SK-N-SH treated with all-trans-retinoic acid at 6 μM for 48 hours (cell line): ENCODE data around the gene BRD7.

Experiments
- ATAC-seq: fragments of 200-7000 bp; cut with Tn5 transposase; 3 replicates; pipeline ENCODE4 v1.9.1; 2020; ENCODE audit warnings: mild to moderate bottlenecking, moderate library complexity
- ARNTL ChIP-seq: fragments of 450-650 bp; formaldehyde crosslinking; IDR thresholded peaks from 2 replicates; pipeline ENCODE4 v1.5.0; 2020; ENCODE audit warnings: low read depth, mild to moderate bottlenecking, moderate library complexity, borderline replicate concordance
- BACH2 ChIP-seq: fragments of 250-450 bp; sonication (Bioruptor Pico); IDR thresholded peaks from 2 replicates; pipeline ENCODE4 v1.9.0; 2021; ENCODE audit warnings: mild to moderate bottlenecking, borderline replicate concordance
- CREB5 ChIP-seq: fragments of 250-450 bp; sonication (Bioruptor Pico); IDR thresholded peaks from 2 replicates; pipeline ENCODE4 v1.5.1; 2020; ENCODE audit warnings: low read depth, mild to moderate bottlenecking, moderate library complexity
- CSDC2 ChIP-seq: fragments of 250-450 bp; sonication (Bioruptor Pico); IDR thresholded peaks from 2 replicates; pipeline ENCODE4 v1.5.0; 2020; ENCODE audit warnings: mild to moderate bottlenecking, moderate library complexity
- CSRNP3 ChIP-seq: fragments of 250-450 bp; sonication (Bioruptor Pico); IDR thresholded peaks from 2 replicates; pipeline ENCODE4 v1.5.1; 2021; ENCODE audit warnings: mild to moderate bottlenecking, moderate library complexity
- ESRRG ChIP-seq: fragments of 250-450 bp; sonication (Bioruptor Pico); IDR thresholded peaks from 2 replicates; pipeline ENCODE4 v1.6.1; 2021; ENCODE audit warnings: mild to moderate bottlenecking
- ISL1 ChIP-seq: fragments of 250-450 bp; sonication (Bioruptor Pico); IDR thresholded peaks from 2 replicates; pipeline ENCODE4 v2.1.2; 2022; ENCODE audit warnings: mild to moderate bottlenecking, moderate library complexity
- OSR1 ChIP-seq: fragments of 250-450 bp; sonication (Bioruptor Pico); IDR thresholded peaks from 2 replicates; pipeline ENCODE4 v1.8.0; 2022; ENCODE audit warnings: moderate library complexity, mild to moderate bottlenecking, inconsistent platforms
- PATZ1 ChIP-seq: fragments of 250-450 bp; sonication (Bioruptor Pico); IDR thresholded peaks from 2 replicates; pipeline ENCODE4 v1.8.0; 2020; ENCODE audit warnings: mild to moderate bottlenecking, moderate library complexity, borderline replicate concordance
- PPARA ChIP-seq: fragments of 250-450 bp; sonication (Bioruptor Pico); IDR thresholded peaks from 2 replicates; pipeline ENCODE4 v1.5.0; 2020; ENCODE audit warnings: mild to moderate bottlenecking, borderline replicate concordance
- RARB ChIP-seq: fragments of 250-450 bp; sonication (Bioruptor Pico); IDR thresholded peaks from 2 replicates; pipeline ENCODE4 v1.8.0; 2021; ENCODE audit warnings: mild to moderate bottlenecking, moderate library complexity
- SNAI2 ChIP-seq: fragments of 250-450 bp; sonication (Bioruptor Pico); IDR thresholded peaks from 2 replicates; pipeline ENCODE4 v1.5.0; 2020; ENCODE audit warnings: mild to moderate bottlenecking, moderate library complexity
- TCF4 ChIP-seq: fragments of 250-450 bp; sonication (Bioruptor Pico); IDR thresholded peaks from 2 replicates; pipeline ENCODE4 v1.8.0; 2021; ENCODE audit warnings: mild to moderate bottlenecking, moderate library complexity, borderline replicate concordance
- TOX ChIP-seq: fragments of 250-450 bp; sonication (Bioruptor Pico); IDR thresholded peaks from 2 replicates; pipeline ENCODE4 v1.8.0; 2021; ENCODE audit warnings: mild to moderate bottlenecking, moderate library complexity, borderline replicate concordance
- ZC3H10 ChIP-seq: fragments of 250-450 bp; sonication (Bioruptor Pico); IDR thresholded peaks from 2 replicates; pipeline ENCODE4 v1.5.1; 2021; ENCODE audit warnings: mild to moderate bottlenecking, moderate library complexity
- ZFP3 ChIP-seq: fragments of 250-450 bp; sonication (Bioruptor Pico); IDR thresholded peaks from 2 replicates; pipeline ENCODE4 v1.5.0; 2020; ENCODE audit warnings: mild to moderate bottlenecking, moderate library complexity
- ZFP30 ChIP-seq: fragments of 450-650 bp; formaldehyde crosslinking; IDR thresholded peaks from 2 replicates; pipeline ENCODE4 v1.5.0; 2022; ENCODE audit warnings: mild to moderate bottlenecking, moderate library complexity
- ZNF565 ChIP-seq: fragments of 450-650 bp; formaldehyde crosslinking; conservative IDR thresholded peaks from 2 replicates; pipeline ENCODE4 v1.5.0; 2020; ENCODE audit warnings: low read depth, mild to moderate bottlenecking, moderate library complexity
- ZNF70 ChIP-seq: fragments of 450-650 bp; formaldehyde crosslinking; IDR thresholded peaks from 2 replicates; pipeline ENCODE4 v1.5.0; 2020; ENCODE audit warnings: mild to moderate bottlenecking, moderate library complexity
- TF ChIP-seq, protein P1 (sequence below): fragments of 250-450 bp; sonication (Bioruptor Pico); IDR thresholded peaks from 2 replicates; pipeline ENCODE4 v1.8.0; 2021; ENCODE audit warnings: low read depth, mild to moderate bottlenecking, moderate library complexity, borderline replicate concordance

BRD7 gene

DNA sequence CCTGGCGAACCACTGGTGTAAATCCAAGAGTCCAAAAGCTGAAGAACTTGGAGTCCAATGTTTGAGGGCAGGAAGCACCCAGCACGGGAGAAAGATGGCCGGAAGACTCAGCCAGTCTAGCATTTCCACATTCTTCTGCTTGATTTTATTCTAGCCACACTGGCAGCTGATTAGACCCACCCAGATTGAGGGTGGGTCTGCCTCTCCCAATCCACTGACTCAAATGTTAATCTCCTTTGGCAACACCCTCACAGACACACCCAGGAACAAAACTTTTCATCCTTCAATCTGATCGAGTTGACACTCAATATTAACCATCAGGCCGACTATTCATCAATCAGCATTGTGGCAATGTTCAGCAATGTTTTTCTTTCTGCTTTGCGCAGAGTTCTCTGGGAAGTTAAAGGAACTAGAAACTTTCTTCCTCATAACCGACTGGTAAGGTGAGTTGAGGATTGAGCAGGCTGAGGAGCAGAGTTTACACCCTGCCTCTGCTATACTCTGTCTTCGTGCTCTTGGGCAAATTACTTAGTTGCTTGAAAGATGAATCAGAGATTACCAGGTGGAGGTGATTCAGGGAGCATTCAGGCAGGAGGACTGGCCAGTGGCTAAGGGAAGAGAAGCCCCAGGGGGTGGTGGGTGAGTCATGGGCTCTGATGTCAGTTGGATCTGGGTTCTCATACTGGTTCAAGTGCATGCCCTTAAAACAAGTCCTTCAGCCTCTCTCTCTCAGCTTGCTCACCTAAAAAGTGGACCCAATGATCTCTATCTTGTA lies 28.2 kb upstream of the BRD7 start:
- ATAC-seq = no peak
- TF ChIP-seq ZC3H10 (no peak), CREB5 (no peak), PPARA (CRISPR knock-in tag) (no peak), PATZ1 (CRISPR knock-in tag) (no peak), CSRNP3 (CRISPR knock-in tag) (no peak), ARNTL (CRISPR knock-in tag) (no peak), BACH2 (CRISPR knock-in tag) (no peak), OSR1 (CRISPR knock-in tag) (no peak), ISL1 (CRISPR knock-in tag) (no peak), ZNF565 (no peak), RARB (CRISPR knock-in tag) (no peak), TOX (CRISPR knock-in tag) (no peak), ZFP3 (CRISPR knock-in tag) (no peak), ESRRG (CRISPR knock-in tag) (no peak), ZNF70 (no peak), CSDC2 (CRISPR knock-in tag) (no peak)
- TF ChIP-seq, protein P1, sequence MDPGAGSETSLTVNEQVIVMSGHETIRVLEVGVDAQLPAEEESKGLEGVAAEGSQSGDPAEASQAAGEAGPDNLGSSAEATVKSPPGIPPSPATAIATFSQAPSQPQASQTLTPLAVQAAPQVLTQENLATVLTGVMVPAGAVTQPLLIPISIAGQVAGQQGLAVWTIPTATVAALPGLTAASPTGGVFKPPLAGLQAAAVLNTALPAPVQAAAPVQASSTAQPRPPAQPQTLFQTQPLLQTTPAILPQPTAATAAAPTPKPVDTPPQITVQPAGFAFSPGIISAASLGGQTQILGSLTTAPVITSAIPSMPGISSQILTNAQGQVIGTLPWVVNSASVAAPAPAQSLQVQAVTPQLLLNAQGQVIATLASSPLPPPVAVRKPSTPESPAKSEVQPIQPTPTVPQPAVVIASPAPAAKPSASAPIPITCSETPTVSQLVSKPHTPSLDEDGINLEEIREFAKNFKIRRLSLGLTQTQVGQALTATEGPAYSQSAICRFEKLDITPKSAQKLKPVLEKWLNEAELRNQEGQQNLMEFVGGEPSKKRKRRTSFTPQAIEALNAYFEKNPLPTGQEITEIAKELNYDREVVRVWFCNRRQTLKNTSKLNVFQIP = no peak

DNA sequence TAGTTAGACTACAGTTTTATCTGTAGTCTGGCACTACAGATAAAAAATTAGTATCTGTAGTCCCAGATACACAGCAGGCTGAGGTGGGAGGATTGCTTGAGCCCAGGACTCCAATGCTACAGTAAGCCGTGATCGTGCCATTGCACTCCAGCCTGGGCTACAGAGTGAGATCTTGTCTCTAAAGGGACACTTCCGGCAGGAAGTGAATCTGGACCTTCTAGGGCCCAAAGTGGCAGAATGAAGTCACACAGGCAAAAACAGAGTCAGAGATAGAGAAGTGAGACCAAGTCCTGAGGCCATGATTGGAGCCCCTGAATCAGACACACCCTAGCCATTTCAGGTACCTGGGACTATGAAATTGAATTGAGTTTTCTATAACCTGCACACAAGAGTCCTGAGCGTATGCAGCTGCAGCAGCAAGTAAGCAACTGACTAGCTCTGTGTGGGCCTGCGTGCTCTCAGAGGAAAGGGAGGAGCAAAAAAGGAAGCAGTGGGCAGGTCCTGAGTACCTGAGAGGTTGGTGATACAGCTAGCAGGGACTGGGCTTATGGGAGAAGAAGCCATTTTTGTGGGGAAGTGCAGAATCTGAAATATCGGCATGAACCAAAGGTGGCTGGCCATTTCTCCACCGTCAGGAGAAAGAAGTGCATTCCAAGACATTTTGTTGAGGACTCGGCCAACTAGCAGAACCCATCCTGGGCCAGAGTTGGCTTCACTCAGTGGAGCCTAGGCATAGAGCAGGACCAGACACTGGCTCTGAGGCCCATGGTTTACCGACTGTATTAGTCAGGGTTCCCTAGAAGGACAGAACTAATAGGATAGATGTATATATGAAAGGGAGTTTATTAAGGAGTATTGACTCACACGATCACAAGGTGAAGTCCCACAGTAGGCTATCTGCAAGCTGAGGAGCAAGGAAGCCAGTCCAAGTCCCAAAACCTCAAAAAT lies 27.2 kb upstream of the BRD7 start:
- TF ChIP-seq OSR1 (CRISPR knock-in tag) (no peak), ISL1 (CRISPR knock-in tag) (no peak), TOX (CRISPR knock-in tag) (no peak), BACH2 (CRISPR knock-in tag) (no peak)
- ATAC-seq = no peak

GRCh38 chr16:50393858-50394802 lies 25.3 kb upstream of the BRD7 start:
- ATAC-seq = no peak
- no peak for TF ChIP-seq OSR1 (CRISPR knock-in tag)
- TF ChIP-seq PATZ1 (CRISPR knock-in tag) = no peak
- no peak for TF ChIP-seq ISL1 (CRISPR knock-in tag)
- TF ChIP-seq CREB5 = no peak
- no peak for TF ChIP-seq ARNTL (CRISPR knock-in tag)
- TF ChIP-seq ZNF70 = no peak
- no peak for TF ChIP-seq ZFP30
- TF ChIP-seq SNAI2 (CRISPR knock-in tag) = no peak
- TF ChIP-seq BACH2 (CRISPR knock-in tag) = no peak
- no peak for TF ChIP-seq PPARA (CRISPR knock-in tag)
- no peak for TF ChIP-seq CSRNP3 (CRISPR knock-in tag)
- no peak for TF ChIP-seq TOX (CRISPR knock-in tag)
- no peak for TF ChIP-seq TCF4 (CRISPR knock-in tag)
- no peak for TF ChIP-seq ZC3H10
- no peak for TF ChIP-seq CSDC2 (CRISPR knock-in tag)
- TF ChIP-seq ESRRG (CRISPR knock-in tag) = no peak
